Glutamatergic neuron (in vitro differentiated cells): Measurements from ENCODE around the gene SLC13A3. TPM values are rescaled to one million over a fixed set of nuclear protein-coding genes. Genes with fewer than 3 reads are reported as not detected.
"Not testable (repeated sequence)": the region's sequence is repeated elsewhere in the genome, so short reads cannot be mapped to it uniquely, and the experiment has no call there.

Source experiments
- DNase-seq: peaks from one replicate; pipeline ENCODE4 v3.0.0; 2022
- H3K27ac Mint-ChIP-seq: one replicate; pipeline ENCODE4 v1.8.0; 2020; ENCODE audit warnings: mild to moderate bottlenecking, mixed read lengths, inconsistent platforms; ENCODE audit not compliant: unreplicated experiment
- H3K27me3 Mint-ChIP-seq: one replicate; pipeline ENCODE4 v1.8.0; 2020; ENCODE audit warnings: mild to moderate bottlenecking, moderate library complexity, mixed read lengths, inconsistent platforms; ENCODE audit not compliant: unreplicated experiment
- H3K36me3 Mint-ChIP-seq: one replicate; pipeline ENCODE4 v1.8.0; 2020; ENCODE audit warnings: mild to moderate bottlenecking, mixed read lengths, inconsistent platforms; ENCODE audit not compliant: unreplicated experiment
- H3K4me1 Mint-ChIP-seq: one replicate; pipeline ENCODE4 v1.8.0; 2020; ENCODE audit warnings: mild to moderate bottlenecking, low read depth, mixed read lengths, inconsistent platforms; ENCODE audit not compliant: unreplicated experiment
- H3K4me3 Mint-ChIP-seq: one replicate; pipeline ENCODE4 v1.8.0; 2020; ENCODE audit warnings: mild to moderate bottlenecking, mixed read lengths, inconsistent platforms; ENCODE audit not compliant: unreplicated experiment
- H3K9me3 Mint-ChIP-seq: one replicate; pipeline ENCODE4 v1.8.0; 2020; ENCODE audit warnings: mild to moderate bottlenecking, moderate library complexity, mixed read lengths, inconsistent platforms; ENCODE audit not compliant: unreplicated experiment
- total RNA-seq: library from RNA; stranded (reverse); fragmentation: NEBNext Ultra II Directional; extraction: Animal tissue kit (Norgen Biotek cat#: 25700); gene quantifications from one replicate; pipeline ENCODE4 v1.2.1, GENCODE V29; 2021; ENCODE audit not compliant: unreplicated experiment
- TF ChIP-seq, protein P1 (sequence below): fragments of 200-600 bp; sonication (generic); IDR thresholded peaks from one replicate; pipeline ENCODE4 v1.5.0; 2021; ENCODE audit not compliant: partially characterized antibody, unreplicated experiment

SLC13A3 gene
- total RNA-seq, 1 donor from 2014 or later: 5.8 TPM

DNA sequence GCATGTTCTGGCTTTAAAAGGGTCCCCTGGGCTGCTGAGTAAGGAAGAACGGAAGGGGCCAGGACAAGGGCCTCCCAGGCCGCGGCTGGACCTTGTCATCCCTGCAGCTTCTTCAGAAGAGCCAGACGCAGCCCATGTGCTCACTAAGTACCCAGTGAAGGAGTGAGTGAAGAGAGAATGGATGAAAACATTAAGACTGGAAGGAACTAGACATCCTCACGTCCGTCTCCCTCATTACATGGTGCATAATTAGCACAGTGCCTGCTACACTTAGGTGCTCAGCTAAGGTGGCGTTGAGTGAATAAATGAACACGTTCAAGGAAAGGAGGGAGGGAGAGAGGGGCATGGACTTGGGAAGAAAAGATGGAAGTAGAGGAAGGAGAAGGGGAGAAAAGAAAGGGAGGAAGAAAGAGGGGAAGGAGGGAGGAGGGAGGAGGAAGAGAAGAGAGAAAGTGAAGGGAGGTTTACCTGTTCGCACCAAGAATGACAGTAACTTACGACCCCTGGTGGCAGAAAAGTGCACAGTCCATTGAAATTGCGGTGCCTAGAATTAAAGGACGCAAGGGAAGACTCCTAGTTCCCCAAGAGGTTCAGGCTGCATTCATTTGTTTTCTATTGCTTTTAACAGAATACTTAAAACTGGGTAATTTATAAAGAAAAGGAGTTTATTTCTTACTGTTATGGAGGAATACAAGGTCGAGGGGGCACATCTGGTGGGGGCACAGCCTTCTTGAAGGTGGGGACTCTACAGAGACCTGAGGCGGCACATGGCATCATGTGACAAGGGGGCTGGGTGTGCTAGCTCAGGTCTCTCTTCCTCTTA, 30.0 kb upstream of the SLC13A3 start:
- TF ChIP-seq, protein P1, sequence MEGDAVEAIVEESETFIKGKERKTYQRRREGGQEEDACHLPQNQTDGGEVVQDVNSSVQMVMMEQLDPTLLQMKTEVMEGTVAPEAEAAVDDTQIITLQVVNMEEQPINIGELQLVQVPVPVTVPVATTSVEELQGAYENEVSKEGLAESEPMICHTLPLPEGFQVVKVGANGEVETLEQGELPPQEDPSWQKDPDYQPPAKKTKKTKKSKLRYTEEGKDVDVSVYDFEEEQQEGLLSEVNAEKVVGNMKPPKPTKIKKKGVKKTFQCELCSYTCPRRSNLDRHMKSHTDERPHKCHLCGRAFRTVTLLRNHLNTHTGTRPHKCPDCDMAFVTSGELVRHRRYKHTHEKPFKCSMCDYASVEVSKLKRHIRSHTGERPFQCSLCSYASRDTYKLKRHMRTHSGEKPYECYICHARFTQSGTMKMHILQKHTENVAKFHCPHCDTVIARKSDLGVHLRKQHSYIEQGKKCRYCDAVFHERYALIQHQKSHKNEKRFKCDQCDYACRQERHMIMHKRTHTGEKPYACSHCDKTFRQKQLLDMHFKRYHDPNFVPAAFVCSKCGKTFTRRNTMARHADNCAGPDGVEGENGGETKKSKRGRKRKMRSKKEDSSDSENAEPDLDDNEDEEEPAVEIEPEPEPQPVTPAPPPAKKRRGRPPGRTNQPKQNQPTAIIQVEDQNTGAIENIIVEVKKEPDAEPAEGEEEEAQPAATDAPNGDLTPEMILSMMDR: peak; percentile 92
- H3K36me3 Mint-ChIP-seq: no peaks in the 10 kb centered on the region
- peak; percentile 80 for DNase-seq
- no peak overlapping the region for H3K4me3 Mint-ChIP-seq
- no peaks in the 10 kb centered on the region for H3K9me3 Mint-ChIP-seq
- H3K27ac Mint-ChIP-seq: peak overlapping the region; percentile 16
- H3K4me1 Mint-ChIP-seq: peaks cover 24% of the 10 kb centered on the region
- H3K27me3 Mint-ChIP-seq: peaks cover 3% of the 10 kb centered on the region

DNA sequence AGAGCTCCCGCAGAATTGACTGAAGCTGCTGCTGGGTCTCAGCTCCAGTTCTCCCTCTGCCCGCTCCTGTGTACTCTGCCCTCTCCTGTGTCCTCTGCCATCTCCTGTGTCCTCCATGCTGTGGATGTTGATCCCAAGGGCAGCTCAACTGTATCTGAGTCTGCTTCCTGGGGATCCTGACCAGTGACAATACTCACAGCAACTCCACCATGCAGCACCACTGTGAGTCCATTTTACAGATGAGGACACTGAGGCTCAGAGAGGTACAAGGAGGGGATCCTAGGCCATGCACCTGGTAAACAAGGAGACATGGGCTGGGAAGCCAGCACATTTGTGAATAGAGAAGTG, 29.4 kb upstream of the SLC13A3 start:
- Mint-ChIP-seq H3K4me1 (peaks cover 24% of the 10 kb centered on the region), H3K9me3 (no peaks in the 10 kb centered on the region), H3K27me3 (peaks cover 3% of the 10 kb centered on the region), H3K36me3 (no peaks in the 10 kb centered on the region), H3K4me3 (no peak overlapping the region), H3K27ac (no peak overlapping the region)
- DNase-seq: no peak
- TF ChIP-seq, protein P1: no peak

DNA sequence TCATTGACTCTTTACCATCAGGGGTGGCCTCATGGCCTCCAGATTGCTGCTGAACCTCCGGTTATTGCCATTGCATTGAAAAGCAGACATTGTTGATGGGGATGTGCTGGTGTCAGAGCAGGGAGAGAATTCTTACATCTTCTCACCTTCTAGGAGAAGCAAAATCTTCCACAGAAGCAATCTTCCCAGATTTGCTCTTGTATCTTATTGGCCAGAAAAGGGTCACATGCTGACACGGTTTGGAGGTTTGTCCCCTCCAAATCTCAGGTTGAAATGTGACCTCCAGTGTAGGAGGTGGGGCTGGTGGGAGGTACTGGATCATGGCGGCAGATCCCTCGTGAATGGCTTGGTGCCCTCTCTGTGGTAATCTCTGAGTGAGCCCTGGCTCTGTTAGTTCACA, 27.3 kb upstream of the SLC13A3 start:
- Mint-ChIP-seq H3K9me3 (peaks cover 7% of the 10 kb centered on the region), H3K4me3 (no peak overlapping the region), H3K36me3 (peaks cover 4% of the 10 kb centered on the region), H3K27me3 (peaks cover 7% of the 10 kb centered on the region), H3K27ac (no peak overlapping the region), H3K4me1 (peaks cover 27% of the 10 kb centered on the region)
- TF ChIP-seq, protein P1: no peak
- no peak for DNase-seq

DNA sequence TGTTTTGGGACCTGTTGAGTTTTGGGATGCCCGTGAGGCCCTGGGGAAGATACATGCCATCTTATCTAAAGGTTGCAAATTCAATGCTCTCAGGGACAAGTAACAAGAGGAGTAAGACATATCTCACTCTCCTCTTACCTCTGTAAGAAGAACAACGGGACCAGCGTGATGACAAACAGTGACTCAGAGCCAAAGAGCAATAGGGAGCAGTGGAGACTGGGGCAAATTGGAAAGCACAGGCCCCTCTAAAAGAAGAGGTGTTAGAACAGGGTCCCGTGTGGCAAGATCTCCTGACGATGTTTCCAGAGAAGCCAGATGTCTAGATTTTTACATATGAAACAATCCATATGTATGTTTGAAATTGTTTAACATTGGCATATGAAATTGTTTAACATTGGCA, 26.3 kb upstream of the SLC13A3 start:
- TF ChIP-seq, protein P1: no peak
- H3K27ac Mint-ChIP-seq: no peak overlapping the region
- H3K4me1 Mint-ChIP-seq: peaks cover 20% of the 10 kb centered on the region
- H3K27me3 Mint-ChIP-seq: peaks cover 8% of the 10 kb centered on the region
- no peak for DNase-seq
- H3K9me3 Mint-ChIP-seq: peaks cover 9% of the 10 kb centered on the region
- H3K36me3 Mint-ChIP-seq: peaks cover 10% of the 10 kb centered on the region
- H3K4me3 Mint-ChIP-seq: no peak overlapping the region

DNA sequence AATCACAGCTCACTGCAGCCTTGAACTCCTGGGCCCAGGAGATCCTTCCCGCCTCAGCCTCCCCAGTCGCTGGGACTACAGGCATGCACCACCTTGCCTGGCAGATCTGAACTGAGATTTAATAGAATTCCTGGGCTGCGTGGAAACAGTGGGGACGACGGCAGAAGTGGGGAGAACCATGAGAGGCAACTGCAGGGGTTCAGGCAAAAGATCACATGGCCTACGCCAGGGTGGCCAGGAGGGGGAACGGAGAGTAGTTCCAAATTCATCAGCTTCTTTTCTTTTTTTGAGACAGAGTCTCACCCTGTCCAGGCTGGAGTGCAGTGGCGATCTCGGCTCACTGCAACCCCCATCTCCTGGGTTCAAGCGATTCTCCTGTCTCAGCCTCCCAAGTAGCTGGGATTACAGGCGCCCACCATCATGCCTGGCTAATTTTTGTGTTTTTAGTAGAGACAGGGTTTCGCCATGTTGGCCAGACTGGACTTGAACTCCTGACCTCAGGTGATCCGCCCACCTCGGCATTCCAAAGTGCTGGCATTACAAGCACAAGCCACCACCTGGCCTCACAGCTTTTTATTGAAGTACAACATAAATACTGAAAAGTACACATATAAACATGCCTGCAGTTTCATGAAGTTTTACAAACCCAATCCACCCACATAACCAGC, 25.5 kb upstream of the SLC13A3 start:
- Mint-ChIP-seq H3K4me1 (peaks cover 18% of the 10 kb centered on the region), H3K36me3 (peaks cover 12% of the 10 kb centered on the region)
- H3K27me3 Mint-ChIP-seq, H3K9me3 Mint-ChIP-seq, H3K27ac Mint-ChIP-seq, H3K4me3 Mint-ChIP-seq, DNase-seq: not testable (repeated sequence)
